HG03025 (cell line): ENCODE results near the gene ATG9B.

ENCODE experiments used
- ATAC-seq: cut with Tn5 transposase; IDR thresholded peaks from one replicate; pipeline ENCODE4 v1.9.1; 2021; ENCODE audit warnings: mild to moderate bottlenecking, moderate library complexity; ENCODE audit not compliant: unreplicated experiment, low FRiP score

The ATG9B gene

DNA sequence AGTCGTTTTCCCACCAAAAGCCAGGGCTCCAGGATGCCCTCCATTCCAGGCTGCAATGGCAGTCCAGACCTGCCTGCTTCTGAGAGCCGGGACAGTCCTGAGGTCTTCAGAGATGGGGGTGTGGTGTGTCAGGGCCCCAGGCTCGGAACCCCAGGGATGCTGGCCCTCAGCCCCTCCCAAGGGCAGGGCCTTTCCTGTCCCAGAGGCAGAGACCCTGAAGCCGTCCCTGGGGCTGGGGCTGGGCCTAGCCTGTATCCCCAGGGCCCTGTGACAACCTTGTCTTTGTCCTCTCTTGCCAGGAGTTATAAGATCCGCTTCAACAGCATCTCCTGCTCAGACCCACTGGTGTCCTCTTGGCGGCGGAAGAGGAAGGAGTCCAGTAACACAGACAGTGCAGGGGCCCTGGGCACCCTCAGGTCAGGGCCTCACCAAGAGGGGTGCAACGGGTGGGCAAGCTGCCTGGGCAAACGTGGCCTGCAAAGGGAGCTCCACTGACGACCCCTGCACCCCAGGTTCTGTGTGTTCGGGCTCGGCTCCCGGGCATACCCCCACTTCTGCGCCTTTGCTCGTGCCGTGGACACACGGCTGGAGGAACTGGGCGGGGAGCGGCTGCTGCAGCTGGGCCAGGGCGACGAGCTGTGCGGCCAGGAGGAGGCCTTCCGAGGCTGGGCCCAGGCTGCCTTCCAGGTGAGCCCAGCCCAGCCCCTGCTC lies 17.5 kb downstream of the ATG9B start:
- ATAC-seq, result no peak

DNA sequence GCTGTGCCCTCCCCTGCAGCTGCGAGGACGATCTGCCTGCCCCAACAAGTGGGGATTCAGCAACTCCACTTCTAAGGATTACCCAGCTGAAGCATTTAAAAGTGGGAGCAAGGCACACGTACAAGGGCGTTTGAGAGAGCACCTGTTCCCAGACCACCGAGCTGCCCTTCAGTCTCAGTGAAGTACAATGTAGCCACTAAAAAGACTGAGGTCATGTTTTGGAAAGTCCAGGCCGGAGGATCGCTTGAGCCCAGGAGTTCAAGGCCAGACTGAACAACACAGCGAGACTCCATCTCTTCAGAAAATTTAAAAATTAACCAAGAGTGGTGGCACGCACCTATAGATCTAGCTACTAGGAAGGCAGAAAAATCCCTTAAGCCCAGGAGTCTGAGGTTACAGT lies 18.7 kb downstream of the ATG9B start:
- ATAC-seq, result no peak

DNA sequence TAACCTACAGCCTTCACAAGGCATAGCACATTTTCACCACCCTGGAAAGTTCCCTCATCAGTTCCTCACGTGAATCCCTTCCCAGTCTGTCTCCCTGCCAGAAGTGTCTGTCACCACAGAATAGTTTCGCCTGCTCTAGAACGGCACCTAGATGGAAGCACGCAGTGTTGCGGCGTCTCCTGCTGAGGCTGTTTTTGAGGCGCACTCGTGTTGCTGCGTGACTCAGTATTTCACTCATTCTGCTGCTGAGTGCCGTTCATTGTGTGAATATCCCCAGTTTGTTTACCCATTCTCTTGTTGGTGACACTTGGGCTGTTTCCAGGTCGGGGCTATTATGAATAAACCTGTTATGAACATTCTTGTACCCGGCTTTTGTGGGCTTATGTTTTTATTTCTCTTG lies 20.7 kb downstream of the ATG9B start:
- no peak for ATAC-seq

DNA sequence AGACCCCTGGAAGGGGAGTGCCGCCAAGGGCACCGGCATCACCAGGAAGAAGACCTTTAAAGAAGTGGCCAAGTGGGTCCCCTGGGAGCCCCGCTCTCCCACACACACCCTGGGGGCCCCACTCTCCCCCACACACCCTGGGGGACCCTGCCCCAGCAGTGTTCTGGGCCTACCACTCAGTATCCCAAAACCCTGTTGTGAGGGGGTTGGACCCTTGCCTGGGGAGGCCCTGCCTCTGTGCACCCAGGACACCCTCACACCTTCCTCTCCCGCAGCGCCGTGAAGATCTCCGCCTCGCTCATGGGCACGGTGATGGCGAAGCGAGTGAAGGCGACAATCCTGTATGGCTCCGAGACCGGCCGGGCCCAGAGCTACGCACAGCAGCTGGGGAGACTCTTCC lies 22.7 kb downstream of the ATG9B start:
- no peak for ATAC-seq

DNA sequence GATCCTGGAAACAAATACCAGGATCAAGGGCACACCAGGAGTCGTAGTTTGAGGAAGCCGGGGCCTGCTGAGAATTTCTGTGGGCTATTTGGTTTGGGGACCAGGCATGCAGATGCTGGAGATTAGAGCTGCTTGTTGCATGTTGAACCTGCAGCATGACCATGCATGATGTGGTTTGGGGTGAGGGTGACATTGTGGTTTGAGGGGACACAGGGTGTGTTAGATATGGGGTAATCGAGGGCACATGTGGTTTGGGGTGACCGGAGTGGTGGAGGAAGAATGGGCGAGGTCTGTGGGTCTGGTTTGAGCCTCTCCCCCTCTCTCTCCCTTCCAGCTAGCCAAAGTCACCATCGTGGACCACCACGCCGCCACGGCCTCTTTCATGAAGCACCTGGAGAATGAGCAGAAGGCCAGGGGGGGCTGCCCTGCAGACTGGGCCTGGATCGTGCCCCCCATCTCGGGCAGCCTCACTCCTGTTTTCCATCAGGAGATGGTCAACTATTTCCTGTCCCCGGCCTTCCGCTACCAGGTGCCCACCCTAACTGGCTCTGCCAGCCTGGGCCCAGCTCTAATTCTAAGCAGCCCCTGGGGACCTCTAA lies 23.3 kb downstream of the ATG9B start:
- no peak for ATAC-seq

DNA sequence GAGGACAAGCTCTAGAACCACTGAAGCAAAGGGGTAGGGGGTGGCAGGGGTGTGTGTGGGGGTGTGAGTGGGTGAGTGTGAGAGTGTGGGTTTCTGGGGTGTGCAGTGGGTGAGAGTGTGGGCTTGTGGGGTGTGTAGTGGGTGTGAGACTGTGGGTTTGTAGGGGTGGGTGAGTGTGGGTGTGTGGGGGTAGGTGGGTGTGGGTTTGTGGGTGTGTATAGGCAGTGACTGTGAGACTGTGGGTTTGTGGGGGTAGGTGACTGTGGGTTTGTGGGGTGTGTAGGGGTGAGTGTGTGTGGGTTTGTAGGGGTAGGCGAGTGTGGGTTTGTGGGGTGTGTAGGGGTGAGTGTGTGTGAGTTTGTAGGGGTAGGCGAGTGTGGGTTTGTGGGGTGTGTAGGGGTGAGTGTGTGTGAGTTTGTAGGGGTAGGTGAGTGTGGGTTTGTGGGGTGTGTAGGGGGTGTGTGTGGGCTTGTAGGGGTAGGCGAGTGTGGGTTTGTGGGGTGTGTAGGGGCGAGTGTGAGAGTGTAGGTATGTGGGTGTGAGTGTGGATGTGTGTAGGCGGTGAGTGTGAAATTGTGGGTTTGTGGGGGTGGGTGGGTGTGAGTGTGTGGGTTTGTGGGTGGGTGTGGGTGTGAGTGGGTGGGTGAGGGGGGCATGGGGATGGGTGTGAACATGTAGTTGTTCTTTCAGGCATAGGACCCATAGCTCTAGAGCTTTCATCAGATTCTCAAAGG lies 24.6 kb downstream of the ATG9B start:
- ATAC-seq, result no peak

DNA sequence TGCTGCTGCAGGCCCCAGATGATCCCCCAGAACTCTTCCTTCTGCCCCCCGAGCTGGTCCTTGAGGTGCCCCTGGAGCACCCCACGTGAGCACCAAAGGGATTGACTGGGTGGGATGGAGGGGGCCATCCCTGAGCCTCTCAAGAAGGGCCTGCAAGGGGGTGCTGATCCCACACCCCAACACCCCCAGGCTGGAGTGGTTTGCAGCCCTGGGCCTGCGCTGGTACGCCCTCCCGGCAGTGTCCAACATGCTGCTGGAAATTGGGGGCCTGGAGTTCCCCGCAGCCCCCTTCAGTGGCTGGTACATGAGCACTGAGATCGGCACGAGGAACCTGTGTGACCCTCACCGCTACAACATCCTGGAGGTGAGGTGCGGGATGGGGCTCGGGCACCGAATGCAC lies 25.3 kb downstream of the ATG9B start:
- ATAC-seq, result no peak

DNA sequence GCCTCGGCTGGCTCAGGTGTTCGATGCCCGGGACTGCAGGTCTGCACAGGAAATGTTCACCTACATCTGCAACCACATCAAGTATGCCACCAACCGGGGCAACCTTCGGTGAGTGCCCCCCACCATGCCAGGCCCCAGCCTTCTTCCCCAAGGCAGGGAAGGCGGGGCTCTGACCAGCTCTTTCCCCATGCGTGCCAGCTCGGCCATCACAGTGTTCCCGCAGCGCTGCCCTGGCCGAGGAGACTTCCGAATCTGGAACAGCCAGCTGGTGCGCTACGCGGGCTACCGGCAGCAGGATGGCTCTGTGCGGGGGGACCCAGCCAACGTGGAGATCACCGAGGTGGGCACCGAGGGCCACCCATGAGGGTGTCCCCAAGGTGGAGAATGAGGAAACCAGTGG lies 26.0 kb downstream of the ATG9B start:
- ATAC-seq, result no peak

DNA sequence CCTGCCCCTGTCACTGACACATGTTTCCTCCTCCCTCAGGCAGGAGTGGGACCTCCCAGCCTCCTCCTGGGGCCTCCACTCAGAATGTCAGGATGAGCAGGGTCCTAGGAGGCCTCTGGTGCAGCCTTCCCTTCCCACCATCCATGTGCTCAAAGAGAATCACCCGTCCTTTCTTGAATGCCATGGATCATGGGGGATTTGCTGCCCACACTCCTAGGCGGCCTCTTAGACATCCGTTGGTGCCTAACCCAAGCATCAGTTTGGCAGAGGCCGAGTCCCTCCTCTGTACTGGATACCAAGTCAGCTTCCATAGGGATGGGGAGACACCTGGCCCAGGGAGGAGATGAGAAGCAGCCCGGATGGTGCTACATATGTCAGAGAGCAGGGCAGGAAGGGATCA lies 26.5 kb downstream of the ATG9B start:
- ATAC-seq, result no peak

DNA sequence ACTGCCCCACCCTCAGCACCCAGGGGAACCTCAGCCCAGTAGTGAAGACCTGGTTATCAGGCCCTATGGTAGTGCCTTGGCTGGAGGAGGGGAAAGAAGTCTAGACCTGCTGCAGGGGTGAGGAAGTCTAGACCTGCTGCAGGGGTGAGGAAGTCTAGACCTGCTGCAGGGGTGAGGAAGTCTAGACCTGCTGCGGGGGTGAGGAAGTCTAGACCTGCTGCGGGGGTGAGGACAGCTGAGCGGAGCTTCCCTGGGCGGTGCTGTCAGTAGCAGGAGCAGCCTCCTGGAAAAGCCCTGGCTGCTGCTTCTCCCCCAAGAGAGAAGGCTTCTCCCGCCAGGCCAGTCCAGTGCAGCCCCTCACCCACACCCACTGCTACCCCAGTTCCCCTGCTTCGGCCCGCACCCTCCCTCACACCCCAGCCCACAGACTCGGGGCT lies 27.2 kb downstream of the ATG9B start:
- no peak for ATAC-seq

DNA sequence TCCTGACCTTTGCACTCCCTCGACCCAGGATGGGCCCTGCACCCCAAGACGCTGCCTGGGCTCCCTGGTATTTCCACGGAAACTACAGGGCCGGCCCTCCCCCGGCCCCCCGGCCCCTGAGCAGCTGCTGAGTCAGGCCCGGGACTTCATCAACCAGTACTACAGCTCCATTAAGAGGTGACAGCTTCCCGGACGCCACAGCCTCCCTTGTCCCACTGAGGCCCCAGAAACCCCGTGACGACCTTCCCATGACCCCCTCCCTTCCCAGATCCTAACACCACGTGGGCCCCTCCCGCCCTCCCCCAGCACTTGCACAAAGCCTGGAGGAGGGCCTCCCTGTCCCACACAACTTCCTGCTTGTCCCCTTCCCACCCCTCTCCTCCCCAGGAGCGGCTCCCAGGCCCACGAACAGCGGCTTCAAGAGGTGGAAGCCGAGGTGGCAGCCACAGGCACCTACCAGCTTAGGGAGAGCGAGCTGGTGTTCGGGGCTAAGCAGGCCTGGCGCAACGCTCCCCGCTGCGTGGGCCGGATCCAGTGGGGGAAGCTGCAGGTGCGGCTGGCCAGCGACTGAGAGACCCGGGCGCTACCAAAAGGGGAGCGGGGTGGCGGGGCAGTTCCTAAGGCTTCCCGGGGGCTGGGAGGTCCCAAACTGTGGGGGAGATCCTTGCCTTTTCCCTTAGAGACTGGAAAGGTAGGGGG lies 27.8 kb downstream of the ATG9B start:
- ATAC-seq, result no peak

DNA sequence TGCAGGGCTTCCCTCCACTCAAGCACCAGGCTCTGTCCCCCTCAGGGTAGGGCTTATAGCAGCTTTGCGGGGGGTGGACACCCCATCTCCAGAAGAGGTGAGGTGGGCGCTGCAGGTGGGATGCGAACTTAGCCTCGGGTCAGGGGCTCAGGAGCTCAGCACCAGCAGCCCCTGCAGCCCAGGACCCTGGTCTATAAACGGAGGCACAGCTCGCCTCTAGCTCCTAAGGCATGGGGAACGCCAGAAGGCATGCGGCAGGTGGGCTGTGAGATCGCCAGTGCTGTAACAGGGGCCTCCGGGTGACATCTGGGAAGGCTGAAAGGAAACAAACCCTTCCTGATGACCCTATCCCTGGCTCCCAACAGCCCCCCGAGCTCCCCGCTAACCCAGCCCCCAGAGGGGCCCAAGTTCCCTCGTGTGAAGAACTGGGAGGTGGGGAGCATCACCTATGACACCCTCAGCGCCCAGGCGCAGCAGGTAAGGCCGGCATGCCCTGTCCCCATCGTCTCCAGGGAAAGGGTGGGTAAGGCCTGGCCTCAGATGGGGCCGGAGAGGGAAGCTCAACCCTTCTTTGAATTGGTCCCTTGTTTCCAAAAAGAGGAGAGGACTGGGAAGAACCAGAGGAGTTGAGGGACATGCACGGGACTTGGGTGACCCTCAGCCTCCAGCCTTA lies 29.3 kb downstream of the ATG9B start:
- ATAC-seq, result no peak

DNA sequence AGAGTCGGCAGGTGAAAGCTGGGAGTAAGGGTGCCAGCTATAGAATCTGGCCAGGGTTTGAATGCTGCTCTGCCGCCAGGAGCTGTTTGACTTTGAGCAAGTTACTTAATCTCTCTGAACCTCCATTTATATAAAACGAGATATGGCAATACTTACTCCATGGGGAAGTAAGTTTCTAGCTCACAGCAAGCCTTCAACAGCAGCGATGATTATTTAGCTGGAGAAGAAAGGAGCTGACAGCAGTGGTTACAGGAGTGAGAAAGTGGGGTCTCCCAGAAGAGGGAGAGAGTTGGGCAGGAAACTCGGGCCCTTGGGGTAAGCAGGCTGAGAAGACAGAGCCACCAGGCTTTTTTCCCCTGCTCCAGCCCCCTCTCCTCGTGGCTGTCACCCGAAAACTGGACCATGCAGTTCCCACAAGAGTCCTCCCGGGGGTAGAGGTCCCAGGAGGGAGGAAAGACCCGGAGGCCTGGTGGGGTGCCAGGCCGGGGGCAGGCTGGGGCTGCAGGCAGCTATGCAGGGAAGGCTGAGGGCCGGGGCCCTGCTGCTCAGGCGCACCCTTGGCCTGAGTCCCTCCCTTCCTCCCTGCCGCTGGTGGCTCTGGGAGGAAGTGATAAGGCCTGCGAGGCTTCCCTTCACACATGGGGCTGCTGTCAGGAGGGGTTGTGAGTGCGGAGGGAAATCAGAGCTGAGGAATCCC lies 30.0 kb downstream of the ATG9B start:
- no peak for ATAC-seq

DNA sequence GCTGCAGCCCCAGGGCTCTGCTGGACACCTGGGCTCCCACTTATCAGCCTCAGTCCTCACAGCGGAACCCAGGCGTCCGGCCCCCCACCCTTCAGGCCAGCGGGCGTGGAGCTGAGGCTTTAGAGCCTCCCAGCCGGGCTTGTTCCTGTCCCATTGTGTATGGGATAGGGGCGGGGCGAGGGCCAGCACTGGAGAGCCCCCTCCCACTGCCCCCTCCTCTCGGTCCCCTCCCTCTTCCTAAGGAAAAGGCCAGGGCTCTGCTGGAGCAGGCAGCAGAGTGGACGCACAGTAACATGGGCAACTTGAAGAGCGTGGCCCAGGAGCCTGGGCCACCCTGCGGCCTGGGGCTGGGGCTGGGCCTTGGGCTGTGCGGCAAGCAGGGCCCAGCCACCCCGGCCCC lies 30.8 kb downstream of the ATG9B start:
- no peak for ATAC-seq

DNA sequence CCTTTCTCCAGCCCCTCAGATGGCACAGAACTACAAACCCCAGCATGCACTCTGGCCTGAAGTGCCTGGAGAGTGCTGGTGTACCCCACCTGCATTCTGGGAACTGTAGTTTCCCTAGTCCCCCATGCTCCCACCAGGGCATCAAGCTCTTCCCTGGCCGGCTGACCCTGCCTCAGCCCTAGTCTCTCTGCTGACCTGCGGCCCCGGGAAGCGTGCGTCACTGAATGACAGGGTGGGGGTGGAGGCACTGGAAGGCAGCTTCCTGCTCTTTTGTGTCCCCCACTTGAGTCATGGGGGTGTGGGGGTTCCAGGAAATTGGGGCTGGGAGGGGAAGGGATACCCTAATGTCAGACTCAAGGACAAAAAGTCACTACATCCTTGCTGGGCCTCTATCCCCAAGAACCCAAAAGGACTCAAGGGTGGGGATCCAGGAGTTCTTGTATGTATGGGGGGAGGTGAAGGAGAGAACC lies 31.4 kb downstream of the ATG9B start:
- ATAC-seq, result no peak

DNA sequence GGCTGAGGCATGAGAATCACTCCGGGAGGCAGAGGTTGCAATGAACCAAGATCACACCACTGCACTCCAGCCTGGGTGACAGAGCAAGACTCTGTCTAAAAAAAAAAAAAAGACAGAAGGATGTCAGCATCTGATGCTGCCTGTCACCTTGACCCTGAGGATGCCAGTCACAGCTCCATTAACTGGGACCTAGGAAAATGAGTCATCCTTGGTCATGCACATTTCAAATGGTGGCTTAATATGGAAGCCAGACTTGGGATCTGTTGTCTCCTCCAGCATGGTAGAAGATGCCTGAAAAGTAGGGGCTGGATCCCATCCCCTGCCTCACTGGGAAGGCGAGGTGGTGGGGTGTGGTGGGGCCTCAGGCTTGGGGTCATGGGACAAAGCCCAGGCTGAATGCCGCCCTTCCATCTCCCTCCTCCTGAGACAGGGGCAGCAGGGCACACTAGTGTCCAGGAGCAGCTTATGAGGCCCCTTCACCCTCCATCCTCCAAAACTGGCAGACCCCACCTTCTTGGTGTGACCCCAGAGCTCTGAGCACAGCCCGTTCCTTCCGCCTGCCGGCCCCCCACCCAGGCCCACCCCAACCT lies 32.1 kb downstream of the ATG9B start:
- no peak for ATAC-seq

DNA sequence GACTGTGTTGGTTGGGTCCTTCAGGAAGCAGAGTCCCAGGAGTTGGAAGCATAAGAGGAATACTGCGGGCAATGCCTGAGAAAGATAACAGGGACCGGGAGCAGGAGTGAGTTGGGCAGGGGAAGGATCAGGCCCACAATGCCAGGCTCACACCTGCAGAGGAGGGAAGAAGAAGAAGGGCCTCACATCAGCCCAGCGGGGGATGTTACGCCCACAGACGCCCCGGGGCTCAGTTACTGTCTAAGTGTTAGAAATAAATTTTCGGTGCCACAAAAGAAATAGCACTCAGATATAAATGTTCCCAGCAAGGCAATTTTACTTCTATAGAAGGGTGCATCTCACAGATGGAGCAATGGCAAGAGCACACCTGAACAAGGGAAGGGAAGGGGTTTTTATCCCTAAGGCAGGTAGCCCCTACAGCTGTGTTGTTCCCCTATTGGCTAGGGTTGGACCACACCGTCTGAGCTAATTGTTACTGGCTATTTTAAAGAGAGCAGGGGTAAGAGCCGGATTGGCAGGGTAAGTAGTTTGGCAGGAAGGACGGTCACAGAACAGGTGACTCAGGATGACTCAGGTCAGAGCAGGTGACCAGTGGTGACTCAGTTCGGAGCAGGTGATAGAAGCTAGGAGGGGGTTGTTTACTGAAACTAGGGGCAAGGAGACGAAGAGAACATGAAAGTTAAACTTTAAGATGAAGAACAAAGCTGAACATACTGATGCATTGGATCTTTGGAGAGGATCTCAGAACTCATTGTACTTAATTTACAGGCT lies 33.7 kb downstream of the ATG9B start, which contains the start of gene NOS3:
NOS3 (plus strand) TSS at position 602 of the 771 bp plus-strand sequence. CDS start 2,787 bp downstream, outside the sequence.
- ATAC-seq, result no peak

DNA sequence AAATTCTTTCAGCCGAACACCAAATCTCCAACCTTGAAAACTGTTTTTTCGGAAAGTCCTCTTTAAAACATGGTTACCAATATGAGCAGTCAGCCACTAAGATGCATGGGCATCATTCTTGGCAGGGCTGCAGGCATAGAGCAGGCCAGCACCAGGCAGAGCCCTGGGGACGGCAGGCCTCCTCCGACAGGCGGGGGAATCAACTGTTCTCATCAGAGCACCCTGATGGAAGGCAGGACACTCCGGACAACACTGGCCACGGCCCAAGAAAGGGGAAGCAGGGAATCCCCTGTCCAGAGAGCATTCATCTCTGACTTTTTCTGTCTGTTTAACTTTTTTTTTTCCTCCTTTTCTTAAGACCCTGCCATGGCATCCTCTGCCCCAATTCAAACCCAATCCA lies 34.8 kb downstream of the ATG9B start:
- ATAC-seq, result no peak
